Neural cell (in vitro differentiated cells): ENCODE measurements around the gene DLGAP4. TPM values are rescaled to one million over a fixed set of nuclear protein-coding genes. Genes with fewer than 3 reads are reported as not detected.
A peak's percentile ranks its signal among the peaks of the same experiment; 100 is the strongest.

ENCODE experiments used
- H2AFZ ChIP-seq: fragments of 200-600, 300-800 bp; sonication (generic), shearing (Covaris generic); 2 replicates; pipeline ENCODE4 v1.6.0; 2014; ENCODE audit warnings: low read depth, mild to moderate bottlenecking, antibody characterized with exemption, low read length, moderate library complexity
- H3F3A ChIP-seq: fragments of 200-600 bp; shearing (Covaris generic); 2 replicates; pipeline ENCODE4 v1.6.1; 2016; ENCODE audit warnings: mild to moderate bottlenecking, moderate library complexity, mixed read lengths, antibody characterized with exemption, low read length; ENCODE audit not compliant: insufficient read depth, poor library complexity, severe bottlenecking
- H3K27ac ChIP-seq: fragments of 200-600, 300-800 bp; sonication (generic), shearing (Covaris generic); 2 replicates; pipeline ENCODE4 v1.5.1; 2014; ENCODE audit warnings: mild to moderate bottlenecking, low read length, moderate library complexity
- H3K27me3 ChIP-seq: fragments of 300-800, 200-600 bp; sonication (generic), shearing (Covaris generic); 2 replicates; pipeline ENCODE4 v1.6.0; 2014; ENCODE audit warnings: mild to moderate bottlenecking, low read depth, low read length, moderate library complexity; ENCODE audit not compliant: insufficient read depth
- H3K36me3 ChIP-seq: fragments of 300-800, 200-600 bp; sonication (generic), shearing (Covaris generic); 2 replicates; pipeline ENCODE4 v1.5.1; 2014; ENCODE audit warnings: mild to moderate bottlenecking, antibody characterized with exemption, low read length, moderate library complexity; ENCODE audit not compliant: insufficient read depth
- H3K4me2 ChIP-seq: fragments of 300-800, 200-600 bp; sonication (generic), shearing (Covaris generic); 2 replicates; pipeline ENCODE4 v1.6.0; 2014; ENCODE audit warnings: mild to moderate bottlenecking, low read length
- H3K4me3 ChIP-seq: fragments of 300-800, 200-600 bp; sonication (generic), shearing (Covaris generic); 2 replicates; pipeline ENCODE4 v1.5.1; 2014; ENCODE audit warnings: mild to moderate bottlenecking, low read length, moderate library complexity
- H3K79me2 ChIP-seq: fragments of 200-600 bp; shearing (Covaris generic); replicated peaks from 2 replicates; pipeline ENCODE4 v1.6.0; 2014; ENCODE audit warnings: mild to moderate bottlenecking, low read length, moderate library complexity; ENCODE audit not compliant: insufficient read depth
- H3K9ac ChIP-seq: fragments of 300-800, 200-600 bp; sonication (generic), shearing (Covaris generic); 2 replicates; pipeline ENCODE4 v1.6.1; 2016; ENCODE audit warnings: mild to moderate bottlenecking, low read length, mixed read lengths
- H3K9me2 ChIP-seq: fragments of 200-600 bp; shearing (Covaris generic); 2 replicates; pipeline ENCODE4 v1.6.1; 2016; ENCODE audit warnings: mild to moderate bottlenecking, low read length, mixed read lengths; ENCODE audit not compliant: insufficient read depth
- H3K9me3 ChIP-seq: fragments of 200-600, 300-800 bp; sonication (generic), shearing (Covaris generic); 2 replicates; pipeline ENCODE4 v1.6.1; 2016; ENCODE audit warnings: mild to moderate bottlenecking, mixed run types, low read length, moderate library complexity, mixed read lengths
- H4K20me1 ChIP-seq: fragments of 200-600 bp; shearing (Covaris generic); 2 replicates; pipeline ENCODE4 v1.6.1; 2016; ENCODE audit warnings: mild to moderate bottlenecking, mixed run types; ENCODE audit not compliant: insufficient read depth
- EP300 ChIP-seq: fragments of 450-650 bp; conservative IDR thresholded peaks from 2 replicates; pipeline ENCODE4 v1.6.1; 2014; ENCODE audit warnings: antibody characterized with exemption, mild to moderate bottlenecking, moderate library complexity; ENCODE audit not compliant: poor library complexity, severe bottlenecking
- EZH2 ChIP-seq: fragments of 200-600, 300-800 bp; shearing (Covaris generic), sonication (generic); IDR thresholded peaks from 2 replicates; pipeline ENCODE4 v1.6.1; 2014; ENCODE audit warnings: antibody characterized with exemption, low read length, borderline replicate concordance, mild to moderate bottlenecking; ENCODE audit not compliant: insufficient read depth, poor library complexity, severe bottlenecking
- MXI1 ChIP-seq: fragments of 450-650 bp; conservative IDR thresholded peaks from 2 replicates; pipeline ENCODE4 v1.6.1; 2014; ENCODE audit warnings: antibody characterized with exemption, mild to moderate bottlenecking; ENCODE audit not compliant: poor library complexity, severe bottlenecking
- POLR2AphosphoS5 ChIP-seq: IDR thresholded peaks from 2 replicates; pipeline ENCODE4 v1.6.1; 2012
- RAD21 ChIP-seq: fragments of 450-650 bp; conservative IDR thresholded peaks from 2 replicates; pipeline ENCODE4 v1.6.1; 2014; ENCODE audit warnings: antibody characterized with exemption, mild to moderate bottlenecking, moderate library complexity
- SMC3 ChIP-seq: fragments of 450-650 bp; conservative IDR thresholded peaks from 2 replicates; pipeline ENCODE4 v1.6.1; 2014; ENCODE audit warnings: antibody characterized with exemption, mild to moderate bottlenecking, moderate library complexity; ENCODE audit not compliant: poor library complexity
- TAF1 ChIP-seq: IDR thresholded peaks from 2 replicates; pipeline ENCODE4 v1.6.1; 2012; ENCODE audit warnings: low read depth
- polyA plus RNA-seq: library from polyadenylated mRNA; depleted of rRNA; stranded (reverse); fragments of >200 nt; gene quantifications from 2 replicates; pipeline ENCODE4 v1.2.3, GENCODE V29; 2014
- TF ChIP-seq, protein P1 (sequence below): IDR thresholded peaks from 2 replicates; pipeline ENCODE4 v1.6.1; 2012; ENCODE audit warnings: borderline replicate concordance
- TF ChIP-seq, protein P2 (sequence below): fragments of 450-650 bp; IDR thresholded peaks from 2 replicates; pipeline ENCODE4 v1.5.1; 2014; ENCODE audit warnings: antibody characterized with exemption, mild to moderate bottlenecking, moderate library complexity; ENCODE audit not compliant: poor library complexity, severe bottlenecking

Gene DLGAP4
- polyA plus RNA-seq, 1 donor from 2014 or later: 31.2 TPM

DNA sequence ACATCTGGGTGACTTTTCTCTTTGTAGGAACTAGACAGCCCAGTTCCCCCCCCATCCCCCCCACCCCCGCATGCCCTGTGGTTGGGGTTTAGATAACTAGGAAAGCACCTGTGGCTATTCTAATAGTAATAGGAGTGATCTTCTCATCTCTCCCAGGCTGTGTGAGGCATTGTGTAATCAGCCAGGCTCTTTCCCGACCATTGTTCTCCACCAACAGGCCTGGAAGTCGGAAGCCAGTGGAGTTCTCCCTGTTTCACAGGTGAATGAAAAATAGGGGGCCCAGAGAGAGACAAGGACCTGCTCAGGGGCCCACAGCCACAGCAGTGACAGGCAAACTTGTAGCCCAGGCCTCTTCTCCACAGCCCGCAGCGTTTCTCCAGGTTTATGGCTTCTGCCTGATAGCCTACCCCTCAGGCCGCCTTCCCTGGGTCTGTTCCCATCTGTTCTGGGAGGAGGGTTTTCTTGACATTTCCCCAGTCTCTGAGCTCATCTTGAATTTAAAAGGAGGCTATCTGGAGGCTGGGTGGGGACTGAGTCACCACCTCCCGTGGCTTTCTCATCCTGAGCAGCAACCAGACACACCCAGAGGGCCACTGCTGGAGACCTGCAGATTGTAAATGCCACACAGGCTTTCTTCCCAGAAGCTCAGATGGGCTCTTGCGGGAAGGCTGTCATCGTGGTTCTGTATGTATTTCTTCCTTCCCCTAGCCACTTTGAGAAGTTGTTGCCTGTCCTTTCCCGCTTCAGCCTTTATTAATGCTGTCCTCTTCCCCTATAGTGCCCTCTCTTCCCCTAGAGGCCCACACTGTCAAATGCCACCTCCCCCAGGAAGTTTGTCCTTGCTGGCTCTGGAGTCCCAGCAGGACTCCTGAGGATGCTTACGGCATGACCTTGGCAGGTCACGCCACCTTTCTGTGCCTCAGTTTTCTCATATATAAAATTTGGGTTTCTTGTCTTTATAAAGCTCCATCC, 159.3 kb downstream of the DLGAP4 start:
- Histone ChIP-seq H3K27me3 (no peaks in the 10 kb centered on the region), H4K20me1 (peaks cover 47% of the 10 kb centered on the region), H3K4me2 (peak overlapping the region; percentile 35), H3K9ac (peak overlapping the region; percentile 36), H3K9me2 (no peaks in the 10 kb centered on the region), H3K4me3 (peak overlapping the region; percentile 99), H3K36me3 (no peaks in the 10 kb centered on the region), H3K79me2 (peaks cover 84% of the 10 kb centered on the region), H3F3A (peaks cover 3% of the 10 kb centered on the region), H3K27ac (peak overlapping the region; percentile 28), H2AFZ (no peak overlapping the region), H3K9me3 (no peaks in the 10 kb centered on the region)
- TF ChIP-seq, protein P1, sequence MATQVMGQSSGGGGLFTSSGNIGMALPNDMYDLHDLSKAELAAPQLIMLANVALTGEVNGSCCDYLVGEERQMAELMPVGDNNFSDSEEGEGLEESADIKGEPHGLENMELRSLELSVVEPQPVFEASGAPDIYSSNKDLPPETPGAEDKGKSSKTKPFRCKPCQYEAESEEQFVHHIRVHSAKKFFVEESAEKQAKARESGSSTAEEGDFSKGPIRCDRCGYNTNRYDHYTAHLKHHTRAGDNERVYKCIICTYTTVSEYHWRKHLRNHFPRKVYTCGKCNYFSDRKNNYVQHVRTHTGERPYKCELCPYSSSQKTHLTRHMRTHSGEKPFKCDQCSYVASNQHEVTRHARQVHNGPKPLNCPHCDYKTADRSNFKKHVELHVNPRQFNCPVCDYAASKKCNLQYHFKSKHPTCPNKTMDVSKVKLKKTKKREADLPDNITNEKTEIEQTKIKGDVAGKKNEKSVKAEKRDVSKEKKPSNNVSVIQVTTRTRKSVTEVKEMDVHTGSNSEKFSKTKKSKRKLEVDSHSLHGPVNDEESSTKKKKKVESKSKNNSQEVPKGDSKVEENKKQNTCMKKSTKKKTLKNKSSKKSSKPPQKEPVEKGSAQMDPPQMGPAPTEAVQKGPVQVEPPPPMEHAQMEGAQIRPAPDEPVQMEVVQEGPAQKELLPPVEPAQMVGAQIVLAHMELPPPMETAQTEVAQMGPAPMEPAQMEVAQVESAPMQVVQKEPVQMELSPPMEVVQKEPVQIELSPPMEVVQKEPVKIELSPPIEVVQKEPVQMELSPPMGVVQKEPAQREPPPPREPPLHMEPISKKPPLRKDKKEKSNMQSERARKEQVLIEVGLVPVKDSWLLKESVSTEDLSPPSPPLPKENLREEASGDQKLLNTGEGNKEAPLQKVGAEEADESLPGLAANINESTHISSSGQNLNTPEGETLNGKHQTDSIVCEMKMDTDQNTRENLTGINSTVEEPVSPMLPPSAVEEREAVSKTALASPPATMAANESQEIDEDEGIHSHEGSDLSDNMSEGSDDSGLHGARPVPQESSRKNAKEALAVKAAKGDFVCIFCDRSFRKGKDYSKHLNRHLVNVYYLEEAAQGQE: no peak
- TF ChIP-seq, protein P2, sequence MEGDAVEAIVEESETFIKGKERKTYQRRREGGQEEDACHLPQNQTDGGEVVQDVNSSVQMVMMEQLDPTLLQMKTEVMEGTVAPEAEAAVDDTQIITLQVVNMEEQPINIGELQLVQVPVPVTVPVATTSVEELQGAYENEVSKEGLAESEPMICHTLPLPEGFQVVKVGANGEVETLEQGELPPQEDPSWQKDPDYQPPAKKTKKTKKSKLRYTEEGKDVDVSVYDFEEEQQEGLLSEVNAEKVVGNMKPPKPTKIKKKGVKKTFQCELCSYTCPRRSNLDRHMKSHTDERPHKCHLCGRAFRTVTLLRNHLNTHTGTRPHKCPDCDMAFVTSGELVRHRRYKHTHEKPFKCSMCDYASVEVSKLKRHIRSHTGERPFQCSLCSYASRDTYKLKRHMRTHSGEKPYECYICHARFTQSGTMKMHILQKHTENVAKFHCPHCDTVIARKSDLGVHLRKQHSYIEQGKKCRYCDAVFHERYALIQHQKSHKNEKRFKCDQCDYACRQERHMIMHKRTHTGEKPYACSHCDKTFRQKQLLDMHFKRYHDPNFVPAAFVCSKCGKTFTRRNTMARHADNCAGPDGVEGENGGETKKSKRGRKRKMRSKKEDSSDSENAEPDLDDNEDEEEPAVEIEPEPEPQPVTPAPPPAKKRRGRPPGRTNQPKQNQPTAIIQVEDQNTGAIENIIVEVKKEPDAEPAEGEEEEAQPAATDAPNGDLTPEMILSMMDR: no peak
- TF ChIP-seq MXI1 (no peak), POLR2AphosphoS5 (no peak), TAF1 (no peak), RAD21 (no peak), EZH2 (no peak), SMC3 (no peak), EP300 (no peak)

DNA sequence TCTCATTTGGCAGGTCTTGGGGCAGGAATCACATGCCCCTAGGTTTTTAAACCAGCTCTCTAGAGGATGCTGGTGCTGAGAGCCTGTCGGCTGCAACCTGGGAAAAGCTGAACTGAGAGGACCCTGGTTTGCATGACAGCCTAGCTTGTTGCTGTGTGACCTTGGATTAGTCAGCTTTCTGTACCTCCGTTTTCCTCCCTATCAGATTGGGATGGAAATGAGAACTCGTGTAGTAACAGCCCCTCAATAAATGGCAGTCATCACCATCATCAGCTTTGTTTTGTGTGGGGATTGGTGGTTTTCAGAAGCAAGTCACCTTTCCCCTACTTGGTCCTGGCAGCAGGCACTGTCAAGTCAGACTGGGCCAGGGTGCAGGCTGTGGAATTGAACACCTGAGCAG, 159.9 kb downstream of the DLGAP4 start:
- H3K36me3 ChIP-seq: no peaks in the 10 kb centered on the region
- H3F3A ChIP-seq: peaks cover 3% of the 10 kb centered on the region
- H4K20me1 ChIP-seq: peaks cover 53% of the 10 kb centered on the region
- H3K4me2 ChIP-seq: peak overlapping the region; percentile 14
- H3K9me2 ChIP-seq: no peaks in the 10 kb centered on the region
- no peaks in the 10 kb centered on the region for H3K9me3 ChIP-seq
- H2AFZ ChIP-seq: no peak overlapping the region
- peak overlapping the region; percentile 36 for H3K9ac ChIP-seq
- peak overlapping the region; percentile 99 for H3K4me3 ChIP-seq
- peaks cover 91% of the 10 kb centered on the region for H3K79me2 ChIP-seq
- peak overlapping the region; percentile 65 for H3K27ac ChIP-seq
- no peaks in the 10 kb centered on the region for H3K27me3 ChIP-seq
- TF ChIP-seq MXI1 (no peak), SMC3 (no peak), EP300 (no peak), RAD21 (no peak), TAF1 (no peak), EZH2 (no peak)
- TF ChIP-seq, protein P1: no peak
- TF ChIP-seq, protein P2: no peak
